Activated T-helper 2 cell treated with anti-CD3 and anti-CD28 coated beads, Interferon-gamma antibody, Interleukin-2, Interleukin-4, amounts not matched to agents 10 μg/mL and 5 μg/mL and 100 μg/mL, durations not matched to agents 14 hours and 24 hours and 36 hours (primary cell): Measurements from ENCODE around the gene NUMBL. TPM values are rescaled to one million over a fixed set of nuclear protein-coding genes. Genes with fewer than 3 reads are reported as not detected.
"Not testable (repeated sequence)": the region's sequence is repeated elsewhere in the genome, so short reads cannot be mapped to it uniquely, and the experiment has no call there.

Source experiments
- DNase-seq: peaks from one replicate; pipeline ENCODE4 v3.0.0; 2021; ENCODE audit warnings: low spot score
- H3K27ac Mint-ChIP-seq: one replicate; pipeline ENCODE4 v1.8.0; 2021; ENCODE audit warnings: mixed read lengths
- H3K27me3 Mint-ChIP-seq: one replicate; pipeline ENCODE4 v1.8.0; 2021; ENCODE audit warnings: low read depth, mixed read lengths
- H3K36me3 Mint-ChIP-seq: one replicate; pipeline ENCODE4 v1.8.0; 2021; ENCODE audit warnings: low read depth, mixed read lengths
- H3K4me1 Mint-ChIP-seq: one replicate; pipeline ENCODE4 v1.8.0; 2021; ENCODE audit warnings: low read depth, mixed read lengths
- H3K4me3 Mint-ChIP-seq: one replicate; pipeline ENCODE4 v1.8.0; 2021; ENCODE audit warnings: low read depth, mild to moderate bottlenecking, moderate library complexity, mixed read lengths
- H3K9me3 Mint-ChIP-seq: one replicate; pipeline ENCODE4 v1.8.0; 2021; ENCODE audit warnings: mixed read lengths
- intact Hi-C: fragments of 100-400 bp; cut with micrococcal nuclease; formaldehyde crosslinking; loops from one replicate; pipeline ENCODE4 v1.15.1; 2023
- total RNA-seq: library from RNA; stranded (reverse); gene quantifications from 2 replicates; pipeline ENCODE4 v1.2.3, GENCODE V29; 2022

Gene NUMBL
- total RNA-seq, 1 donor from 2014 or later = 18.0 TPM

- DNase-seq = no peak
- H3K27ac Mint-ChIP-seq = peak overlapping the region; percentile 78
- H3K4me1 Mint-ChIP-seq = peaks cover 17% of the 10 kb centered on the region
- H3K9me3 Mint-ChIP-seq = no peaks in the 10 kb centered on the region
- H3K36me3 Mint-ChIP-seq = peaks cover 18% of the 10 kb centered on the region
- intact Hi-C loops = loop anchor here (1.0 to 5.0 kb wide), 3 partner anchors 27 to 478 kb away; partner anchors contain the start of genes ACTMAP and NUMBL
- H3K27me3 Mint-ChIP-seq = no peaks in the 10 kb centered on the region
- H3K4me3 Mint-ChIP-seq = peak overlapping the region; percentile 83
These were observed 26.5 kb downstream of the NUMBL start for GRCh38 chr19:40663695-40664692.

DNA sequence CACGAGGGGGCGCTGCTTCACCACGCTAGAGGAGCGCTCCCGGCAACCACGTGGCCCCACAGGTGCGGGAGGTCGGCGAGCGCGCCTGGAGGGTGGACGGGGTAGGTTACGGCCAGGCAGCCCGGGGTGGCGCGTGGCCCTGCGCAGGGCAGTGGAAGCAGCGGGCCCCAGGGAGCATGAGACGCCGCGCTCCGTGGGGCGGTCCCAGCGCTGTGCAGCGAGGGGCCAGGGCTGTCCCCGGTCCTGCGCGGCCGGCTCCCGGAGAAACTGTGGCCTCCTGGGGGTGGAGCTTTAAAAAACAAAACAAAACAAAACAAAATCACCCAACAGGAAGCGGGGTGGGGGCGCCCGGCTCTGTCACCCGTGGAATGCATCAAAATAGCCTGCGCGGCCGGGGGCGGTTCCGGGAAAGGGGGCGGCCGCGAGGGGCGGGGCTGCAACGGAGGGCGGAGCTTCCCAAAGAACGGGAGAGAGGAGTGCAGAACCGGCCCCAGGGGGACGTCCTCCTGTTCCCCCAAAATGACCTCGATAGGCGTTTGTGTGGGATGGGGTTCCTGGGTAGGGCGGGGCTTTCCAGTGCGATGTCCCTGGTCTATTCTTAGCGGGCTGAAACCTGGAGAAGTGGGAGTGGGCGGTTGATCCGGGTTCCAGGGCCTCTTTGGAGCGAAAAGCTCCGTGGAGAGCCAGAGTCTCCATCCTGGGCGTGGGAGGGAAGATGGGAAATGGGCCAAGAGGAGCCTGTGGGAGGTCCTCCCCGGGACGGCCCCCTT is 27.3 kb downstream of the NUMBL start:
- no peaks in the 10 kb centered on the region for H3K27me3 Mint-ChIP-seq
- H3K4me3 Mint-ChIP-seq = peak overlapping the region; percentile 83
- DNase-seq = peak; percentile 85
- peaks cover 17% of the 10 kb centered on the region for H3K4me1 Mint-ChIP-seq
- intact Hi-C loops = loop anchor here (1.0 to 5.0 kb wide), 4 partner anchors 28 to 479 kb away; partner anchors contain the start of genes ACTMAP and NUMBL
- H3K9me3 Mint-ChIP-seq = no peaks in the 10 kb centered on the region
- H3K36me3 Mint-ChIP-seq = peaks cover 10% of the 10 kb centered on the region
- H3K27ac Mint-ChIP-seq = peak overlapping the region; percentile 80

GRCh38 chr19:40661616-40662015 is 28.8 kb downstream of the NUMBL start:
- Mint-ChIP-seq H3K27ac (no peak overlapping the region), H3K4me3 (peak overlapping the region; percentile 0), H3K36me3 (peaks cover 2% of the 10 kb centered on the region), H3K4me1 (peaks cover 14% of the 10 kb centered on the region), H3K9me3 (no peaks in the 10 kb centered on the region), H3K27me3 (no peaks in the 10 kb centered on the region)
- no peak for DNase-seq
- intact Hi-C loops = loop anchor here (1.0 to 5.0 kb wide), 4 partner anchors 29 to 481 kb away; partner anchors contain the start of gene NUMBL

DNA sequence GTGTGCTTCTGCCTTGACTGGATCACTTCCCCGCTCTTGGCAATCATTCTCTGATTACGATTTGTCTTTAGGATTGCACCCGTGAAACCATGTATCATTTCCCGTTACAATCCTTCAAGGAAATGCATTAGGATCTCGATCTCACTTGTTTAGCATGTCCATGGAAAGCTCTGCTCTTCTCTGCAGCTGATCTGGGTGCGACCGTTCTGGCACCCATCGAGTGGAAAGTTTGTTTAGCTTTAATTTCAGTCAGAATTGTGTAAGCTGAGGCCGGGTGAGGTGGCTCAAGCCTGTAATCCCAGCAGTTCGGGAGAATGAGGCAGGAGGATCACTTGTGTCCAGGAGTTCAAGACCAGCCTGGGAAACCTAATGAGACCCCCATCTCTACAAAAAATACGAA is 30.9 kb downstream of the NUMBL start:
- intact Hi-C loops = no loop called here
- Mint-ChIP-seq H3K9me3 (no peaks in the 10 kb centered on the region), H3K27me3 (no peaks in the 10 kb centered on the region), H3K4me1 (peaks cover 9% of the 10 kb centered on the region), H3K27ac (no peak overlapping the region), H3K36me3 (no peaks in the 10 kb centered on the region), H3K4me3 (no peak overlapping the region)
- DNase-seq = no peak

- Mint-ChIP-seq H3K27ac (no peak overlapping the region), H3K4me1 (peaks cover 9% of the 10 kb centered on the region), H3K36me3 (no peaks in the 10 kb centered on the region), H3K9me3 (no peaks in the 10 kb centered on the region), H3K4me3 (no peak overlapping the region), H3K27me3 (no peaks in the 10 kb centered on the region)
- no peak for DNase-seq
- intact Hi-C loops = no loop called here
These were observed 31.3 kb downstream of the NUMBL start for GRCh38 chr19:40659116-40659515.

DNA sequence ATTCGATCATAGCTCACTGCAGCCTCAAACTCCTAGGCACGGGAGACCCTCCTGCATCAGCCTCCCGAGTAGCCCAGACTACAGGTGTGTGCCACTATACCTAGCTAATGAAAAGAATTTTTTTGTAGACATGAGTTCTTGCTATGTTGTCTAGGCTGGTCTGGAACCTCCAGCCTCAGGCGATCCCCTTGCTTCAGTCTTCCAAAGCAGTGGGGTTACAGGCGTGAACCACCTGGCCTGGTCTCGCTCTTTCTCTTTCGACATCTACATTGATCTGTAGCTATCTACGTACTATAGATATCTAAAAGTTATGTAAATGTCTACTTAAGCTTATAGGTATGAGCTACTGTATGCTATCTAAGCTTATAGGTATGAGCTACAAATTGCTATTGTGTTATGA is 32.4 kb downstream of the NUMBL start:
- no peak for DNase-seq
- no peaks in the 10 kb centered on the region for H3K9me3 Mint-ChIP-seq
- H3K4me1 Mint-ChIP-seq = no peaks in the 10 kb centered on the region
- H3K27me3 Mint-ChIP-seq = no peaks in the 10 kb centered on the region
- H3K27ac Mint-ChIP-seq = no peak overlapping the region
- no peaks in the 10 kb centered on the region for H3K36me3 Mint-ChIP-seq
- no peak overlapping the region for H3K4me3 Mint-ChIP-seq
- intact Hi-C loops = no loop called here

GRCh38 chr19:40655684-40656083 is 34.8 kb downstream of the NUMBL start:
- H3K9me3 Mint-ChIP-seq, intact Hi-C loops, H3K27me3 Mint-ChIP-seq, H3K4me3 Mint-ChIP-seq, H3K4me1 Mint-ChIP-seq, H3K36me3 Mint-ChIP-seq, H3K27ac Mint-ChIP-seq, DNase-seq: not testable (repeated sequence)

- H3K4me1 Mint-ChIP-seq, H3K36me3 Mint-ChIP-seq, H3K27me3 Mint-ChIP-seq, DNase-seq, H3K9me3 Mint-ChIP-seq, H3K27ac Mint-ChIP-seq, intact Hi-C loops, H3K4me3 Mint-ChIP-seq: not testable (repeated sequence)
These were observed 38.1 kb downstream of the NUMBL start for GRCh38 chr19:40652303-40652702.

- intact Hi-C loops = no loop called here
- H3K4me1 Mint-ChIP-seq = no peaks in the 10 kb centered on the region
- no peaks in the 10 kb centered on the region for H3K36me3 Mint-ChIP-seq
- H3K4me3 Mint-ChIP-seq = no peak overlapping the region
- no peak for DNase-seq
- no peaks in the 10 kb centered on the region for H3K27me3 Mint-ChIP-seq
- H3K9me3 Mint-ChIP-seq = no peaks in the 10 kb centered on the region
- no peak overlapping the region for H3K27ac Mint-ChIP-seq
These were observed 39.6 kb downstream of the NUMBL start for GRCh38 chr19:40650749-40651305.

DNA sequence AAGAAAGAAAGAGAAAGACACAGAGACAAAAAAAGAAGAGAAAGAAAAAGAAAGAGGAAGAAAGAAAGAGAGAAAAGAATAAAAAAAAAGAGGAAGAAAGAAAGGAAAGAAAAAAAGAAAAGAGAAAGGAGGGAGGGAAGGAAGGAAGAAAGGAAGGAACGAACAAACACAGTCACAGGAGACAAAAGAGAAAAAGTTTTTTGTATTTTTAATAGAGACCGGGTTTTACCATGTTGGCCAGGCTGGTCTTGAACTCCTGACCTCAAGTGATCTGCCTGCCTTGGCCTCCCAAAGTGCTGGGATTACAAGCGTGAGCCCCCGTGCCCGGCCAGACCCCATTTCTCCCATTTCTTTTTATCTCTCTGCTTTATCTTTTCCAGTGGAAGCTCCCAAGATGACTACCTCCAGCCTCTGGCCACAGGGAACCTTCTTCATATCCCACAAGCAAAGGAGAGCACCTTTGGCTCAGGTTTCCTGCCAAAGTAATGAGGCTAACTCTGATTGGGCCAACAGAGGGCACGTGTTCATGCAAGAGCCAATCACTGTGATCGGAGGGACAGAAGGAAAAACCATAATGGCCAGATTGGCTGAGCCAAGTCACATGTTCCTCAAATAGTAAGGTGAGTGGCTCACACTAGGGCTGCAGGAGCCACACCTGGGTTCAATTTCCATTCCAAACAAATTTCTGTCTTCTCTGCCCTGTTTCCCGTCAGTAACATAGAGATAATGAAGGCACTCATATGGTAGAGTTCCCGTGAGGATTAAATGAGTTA is 40.4 kb downstream of the NUMBL start:
- H3K9me3 Mint-ChIP-seq, intact Hi-C loops: not testable (repeated sequence)

DNA sequence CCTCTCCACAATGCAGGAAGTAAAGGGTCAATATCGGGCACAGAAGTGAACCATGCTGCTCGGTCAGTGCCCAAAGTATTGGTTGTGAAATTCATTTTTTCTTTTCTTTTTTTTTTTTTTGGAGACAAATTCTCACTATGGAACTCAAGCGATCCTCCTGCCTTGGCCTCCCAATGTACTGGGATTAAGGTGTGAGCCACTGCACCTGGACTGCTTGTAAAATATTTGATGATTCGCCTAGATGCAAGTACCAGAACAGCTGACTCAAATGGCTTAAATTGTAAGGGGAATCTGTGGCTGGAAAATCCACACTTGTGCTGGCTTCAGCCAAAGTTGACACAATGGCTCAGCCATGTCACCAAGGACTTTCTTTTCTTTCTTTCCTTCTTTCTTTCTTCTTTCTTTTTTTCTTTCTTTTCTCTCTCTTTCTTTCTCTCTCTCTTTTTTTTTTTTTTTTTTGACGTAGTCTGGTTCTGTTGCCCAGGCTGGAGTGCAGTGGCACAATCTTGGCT is 43.7 kb downstream of the NUMBL start:
- no peak for DNase-seq
- Mint-ChIP-seq H3K4me3 (no peak overlapping the region), H3K9me3 (no peaks in the 10 kb centered on the region), H3K36me3 (no peaks in the 10 kb centered on the region), H3K27me3 (no peaks in the 10 kb centered on the region), H3K4me1 (no peaks in the 10 kb centered on the region), H3K27ac (no peak overlapping the region)
- intact Hi-C loops = no loop called here

More for the DNA sequence above, 40.4 kb downstream of the NUMBL start:
- H3K4me1 Mint-ChIP-seq, H3K4me3 Mint-ChIP-seq, H3K27ac Mint-ChIP-seq, DNase-seq, H3K27me3 Mint-ChIP-seq, H3K36me3 Mint-ChIP-seq: not testable (repeated sequence)

GRCh38 chr19:40642757-40643305 is 47.6 kb downstream of the NUMBL start:
- no peak for DNase-seq
- Mint-ChIP-seq H3K4me1 (no peaks in the 10 kb centered on the region), H3K4me3 (no peak overlapping the region), H3K27me3 (no peaks in the 10 kb centered on the region), H3K27ac (no peak overlapping the region), H3K9me3 (no peaks in the 10 kb centered on the region), H3K36me3 (no peaks in the 10 kb centered on the region)
- intact Hi-C loops = no loop called here
